ENCODE data around the gene TUBA8. TPM values are rescaled to one million over a fixed set of nuclear protein-coding genes. Genes with fewer than 3 reads are reported as not detected.

Gene TUBA8
- total RNA-seq, 4 donors from 2014 or later, result 4.3 to 6.6 TPM; not detected in 2

GRCh38 chr22:18066181-18066859, 44.3 kb upstream of the TUBA8 start:
- Histone ChIP-seq H3K27ac (peak overlapping the region; percentile 20 to 76 (median 62)), H3K9me3 (no peaks in the 10 kb centered on the region), H3K27me3 (no peaks in the 10 kb centered on the region), H3K4me3 (no peak overlapping the region), H3K36me3 (no peaks in the 10 kb centered on the region), H3K4me1 (peaks cover 8 to 36% (median 13%) of the 10 kb centered on the region in 4 donors)
- no peak for TF ChIP-seq POLR2A (IDR thresholded peaks at IDR 0.05)
- TF ChIP-seq CTCF (IDR thresholded peaks at IDR 0.05), result peak in 1 of 6 experiments; percentile 32
- peak in 2 of 3 donors; percentile 52 to 77 for DNase-seq

DNA sequence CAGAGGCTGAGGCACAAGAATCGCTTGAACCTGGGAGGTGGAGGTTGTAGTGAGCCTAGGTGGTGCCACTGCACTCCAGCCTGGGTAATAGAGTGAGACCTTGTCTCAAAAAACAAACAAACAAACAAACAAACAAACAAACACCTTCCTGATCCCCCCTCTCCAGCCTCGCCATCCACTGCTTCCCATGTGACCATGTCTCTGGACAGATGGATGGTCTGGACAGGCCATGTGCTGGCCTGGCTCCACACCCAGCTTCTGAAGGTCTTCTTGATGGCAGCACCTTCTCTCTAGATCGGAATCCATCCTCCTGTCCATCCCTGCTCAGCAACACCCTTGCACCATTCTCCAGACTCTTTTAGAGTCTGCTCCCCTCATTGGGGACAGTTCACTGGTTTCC, 43.5 kb upstream of the TUBA8 start:
- Histone ChIP-seq H3K4me3 (no peak overlapping the region), H3K27me3 (no peaks in the 10 kb centered on the region), H3K9me3 (no peaks in the 10 kb centered on the region), H3K36me3 (no peaks in the 10 kb centered on the region), H3K4me1 (peaks cover 2 to 31% (median 14%) of the 10 kb centered on the region in 4 donors), H3K27ac (peak overlapping the region; percentile 19 to 76 (median 47))
- no peak for TF ChIP-seq CTCF (IDR thresholded peaks at IDR 0.05)
- no peak for TF ChIP-seq POLR2A (IDR thresholded peaks at IDR 0.05)
- DNase-seq, result no peak

DNA sequence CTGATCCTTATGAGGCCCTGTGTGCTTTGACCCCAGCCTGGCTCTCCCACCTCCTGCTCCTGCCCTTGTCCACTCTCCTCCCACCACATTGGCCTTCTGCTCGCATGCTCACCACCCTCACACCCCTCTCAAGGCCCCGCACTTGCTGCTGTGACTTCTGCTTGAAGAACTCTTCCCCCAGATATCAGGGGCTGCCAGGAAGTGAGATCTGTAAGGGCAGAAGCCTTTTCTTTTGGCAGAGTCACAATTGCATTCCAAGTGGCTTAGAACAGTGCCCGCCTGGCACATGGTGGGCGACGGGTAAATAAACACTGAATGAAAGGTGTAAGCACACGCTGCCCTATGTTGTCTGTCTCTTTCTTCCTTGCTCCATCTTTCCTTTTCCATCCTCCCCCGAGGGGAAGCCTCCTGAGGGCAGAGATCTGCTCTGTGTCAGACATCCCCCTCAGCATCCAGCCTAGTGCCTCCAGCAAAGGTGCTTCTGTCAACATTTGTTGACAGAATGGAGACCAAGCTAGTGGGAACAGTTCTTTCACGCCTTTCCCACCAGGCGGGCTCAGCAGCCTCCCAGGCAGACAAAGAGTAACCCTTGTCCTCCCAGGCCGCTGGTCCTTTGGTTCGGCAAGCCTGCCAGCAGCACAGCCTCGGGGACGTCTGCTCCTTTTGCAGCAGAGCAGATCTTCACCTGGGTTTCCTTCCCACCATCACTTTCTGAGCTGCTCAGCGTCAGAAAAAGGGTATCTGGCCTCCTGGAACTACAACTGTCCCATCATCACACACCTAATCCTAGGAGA, 42.9 kb upstream of the TUBA8 start:
- DNase-seq, result no peak
- no peak for TF ChIP-seq POLR2A (IDR thresholded peaks at IDR 0.05)
- no peak for TF ChIP-seq CTCF (IDR thresholded peaks at IDR 0.05)
- Histone ChIP-seq H3K4me1 (peaks cover under 1 to 26% (median 14%) of the 10 kb centered on the region in 4 donors), H3K27ac (peak overlapping the region; percentile 19 to 76 (median 47)), H3K9me3 (no peaks in the 10 kb centered on the region), H3K36me3 (no peaks in the 10 kb centered on the region), H3K27me3 (no peaks in the 10 kb centered on the region), H3K4me3 (no peak overlapping the region)

DNA sequence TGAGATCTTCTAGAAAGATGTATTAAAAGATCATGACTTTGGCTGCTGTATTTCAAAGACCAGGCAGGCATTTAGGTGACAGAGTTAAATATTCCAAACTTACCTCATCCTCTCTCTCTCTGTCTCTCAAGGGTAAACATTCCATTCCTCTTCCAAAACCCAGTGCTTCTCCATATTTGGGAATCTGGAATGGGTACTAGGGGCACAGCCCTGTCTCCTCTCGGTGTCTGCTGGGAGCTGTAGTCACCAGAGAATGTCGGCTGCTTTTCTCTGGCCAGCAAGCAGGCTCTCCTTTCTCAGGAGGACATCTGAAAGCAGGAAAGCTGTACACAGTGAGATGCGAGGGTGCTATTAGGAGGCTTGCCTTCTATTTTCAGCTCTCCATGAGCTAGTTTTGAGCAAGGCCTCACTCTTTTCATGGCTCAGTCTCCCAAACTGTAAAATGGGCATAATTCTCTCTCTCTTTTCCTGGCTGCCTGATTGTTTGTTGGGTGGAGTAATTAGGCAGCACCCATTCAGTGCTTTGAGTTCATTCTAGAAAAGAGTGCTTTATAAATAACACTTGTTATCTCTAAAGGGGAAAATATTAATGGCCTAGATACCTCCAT, 42.1 kb upstream of the TUBA8 start:
- Histone ChIP-seq H3K27ac (peak overlapping the region; percentile 19 to 74 (median 50)), H3K4me1 (peaks cover 2 to 23% (median 14%) of the 10 kb centered on the region in 4 donors), H3K27me3 (no peaks in the 10 kb centered on the region), H3K4me3 (no peak overlapping the region), H3K9me3 (no peaks in the 10 kb centered on the region), H3K36me3 (no peaks in the 10 kb centered on the region)
- no peak for DNase-seq
- TF ChIP-seq CTCF (IDR thresholded peaks at IDR 0.05) (no peak), POLR2A (IDR thresholded peaks at IDR 0.05) (no peak)

DNA sequence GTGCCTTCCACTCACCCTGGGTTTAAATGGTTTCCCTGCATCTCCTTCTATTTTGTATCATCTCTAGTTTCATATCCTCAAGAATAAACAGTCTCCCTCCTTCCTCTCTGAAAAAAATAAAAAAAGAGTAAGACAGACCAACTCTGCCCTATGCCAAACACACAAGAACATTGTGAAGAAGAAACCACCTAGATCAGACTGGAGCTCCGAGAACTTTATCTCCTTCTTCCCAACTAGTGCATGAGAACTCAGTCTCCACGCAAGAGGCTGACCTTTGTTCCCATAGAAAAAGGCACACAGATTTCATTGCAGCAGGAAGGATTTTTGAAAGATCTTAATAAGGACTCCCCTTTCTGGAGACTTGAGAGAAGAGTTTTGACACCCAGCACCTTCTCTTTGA, 41.6 kb upstream of the TUBA8 start:
- no peaks in the 10 kb centered on the region for H3K9me3 ChIP-seq
- H3K4me1 ChIP-seq, result peaks cover 2 to 23% (median 14%) of the 10 kb centered on the region in 4 donors
- H3K27me3 ChIP-seq, result no peaks in the 10 kb centered on the region
- TF ChIP-seq CTCF (IDR thresholded peaks at IDR 0.05) (no peak), POLR2A (IDR thresholded peaks at IDR 0.05) (no peak)
- no peak for DNase-seq
- H3K27ac ChIP-seq, result peak overlapping the region in 3 of 4 donors; percentile 43 to 74 (median 58)
- H3K36me3 ChIP-seq, result no peaks in the 10 kb centered on the region
- H3K4me3 ChIP-seq, result no peak overlapping the region
